HG02852 (cell line): ENCODE results near the gene ARHGAP40.
"Not testable (repeated sequence)": the region's sequence is repeated elsewhere in the genome, so short reads cannot be mapped to it uniquely, and the experiment has no call there.

Source experiments
- ATAC-seq: cut with Tn5 transposase; IDR thresholded peaks from one replicate; pipeline ENCODE4 v1.9.1; 2021; ENCODE audit warnings: mild to moderate bottlenecking, moderate library complexity; ENCODE audit not compliant: unreplicated experiment

Gene ARHGAP40

DNA sequence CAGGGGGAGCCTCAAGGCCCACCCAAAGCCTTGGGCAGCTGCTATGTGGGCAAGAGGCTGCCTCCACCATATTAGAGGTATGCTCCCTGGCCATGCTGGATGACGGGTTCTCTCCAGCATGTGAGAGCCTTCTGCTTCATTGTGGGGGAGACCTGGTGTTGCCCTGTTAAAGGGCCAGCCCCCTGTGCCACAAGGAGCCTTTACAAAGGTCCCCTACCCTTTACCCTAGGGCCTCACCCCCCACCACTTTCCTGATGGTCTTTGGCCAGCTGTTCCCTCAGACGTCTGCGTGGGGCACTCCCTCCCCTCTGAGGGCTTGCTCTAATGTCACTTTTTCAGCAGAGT, 15.5 kb upstream of the ARHGAP40 start:
- no peak for ATAC-seq

GRCh38 chr20:38588303-38588702, 13.3 kb upstream of the ARHGAP40 start:
- ATAC-seq = no peak

DNA sequence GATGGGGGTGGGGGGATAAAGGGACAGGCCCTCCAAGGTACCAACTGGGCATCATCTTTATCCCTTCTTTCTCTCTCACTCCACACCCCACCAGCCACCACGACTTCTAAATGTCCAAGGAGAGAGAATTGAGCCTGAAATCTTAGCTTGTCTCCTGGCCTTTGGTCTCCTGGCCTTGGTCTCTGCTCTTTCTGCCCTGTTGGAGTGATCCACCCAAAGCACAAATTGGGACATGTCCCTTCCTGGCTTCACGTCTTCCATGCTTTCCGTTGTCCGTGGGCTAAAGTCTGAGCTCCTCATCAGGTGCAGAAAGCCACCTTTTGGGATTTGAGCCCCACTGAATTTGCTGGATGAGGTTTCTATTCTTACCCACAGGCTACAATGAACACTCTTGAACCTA, 12.3 kb upstream of the ARHGAP40 start:
- ATAC-seq = no peak

GRCh38 chr20:38589967-38590675, 11.5 kb upstream of the ARHGAP40 start:
- no peak for ATAC-seq

- no peak for ATAC-seq
Observed at GRCh38 chr20:38590676-38591473, 10.7 kb upstream of the ARHGAP40 start.

DNA sequence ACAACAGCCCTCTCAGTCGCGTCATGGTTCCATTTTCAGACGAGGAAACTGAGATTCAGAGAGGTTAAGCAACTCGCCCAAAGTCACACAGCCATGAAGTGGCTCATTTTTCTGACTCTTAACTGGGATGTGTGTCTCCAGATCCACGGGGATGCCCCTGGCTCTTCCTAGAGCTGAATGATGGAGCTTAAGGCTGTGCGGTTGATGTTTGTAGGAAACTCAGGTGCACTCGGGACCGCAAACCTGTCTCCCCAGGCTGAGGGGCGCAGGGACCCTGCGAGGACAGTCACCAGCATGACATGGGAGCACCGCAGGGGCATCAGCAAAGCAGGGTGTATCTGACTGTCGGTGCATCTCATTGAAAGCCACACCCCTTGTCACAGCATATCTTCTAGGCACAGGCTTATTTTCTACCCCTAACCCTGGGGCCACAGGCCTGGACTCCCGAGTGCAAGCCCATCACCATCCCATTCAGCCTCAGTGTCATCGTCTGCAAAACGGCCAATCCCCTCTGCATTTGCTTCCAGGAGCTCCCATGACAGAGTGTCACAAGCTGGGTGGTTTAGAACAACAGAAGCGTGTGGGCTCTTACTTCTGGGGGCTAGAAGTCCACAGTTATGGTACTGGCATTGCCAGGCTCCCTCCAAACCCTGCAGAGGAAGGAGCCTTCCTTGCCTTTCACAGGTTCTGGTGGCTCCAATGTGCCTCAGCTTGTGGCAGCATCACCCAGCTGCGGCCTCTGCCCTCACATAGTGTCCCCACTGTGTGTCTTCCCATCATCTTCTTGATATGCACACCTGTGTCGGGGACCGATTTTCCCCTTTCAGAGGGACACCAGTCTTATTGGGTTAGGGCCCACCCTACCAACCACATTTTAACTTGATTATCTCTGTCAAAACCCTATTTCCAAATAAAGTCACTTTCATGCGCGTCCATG, 9.9 kb upstream of the ARHGAP40 start:
- ATAC-seq = no peak

- not testable (repeated sequence) for ATAC-seq
Observed at GRCh38 chr20:38592411-38592790, 9.2 kb upstream of the ARHGAP40 start.

DNA sequence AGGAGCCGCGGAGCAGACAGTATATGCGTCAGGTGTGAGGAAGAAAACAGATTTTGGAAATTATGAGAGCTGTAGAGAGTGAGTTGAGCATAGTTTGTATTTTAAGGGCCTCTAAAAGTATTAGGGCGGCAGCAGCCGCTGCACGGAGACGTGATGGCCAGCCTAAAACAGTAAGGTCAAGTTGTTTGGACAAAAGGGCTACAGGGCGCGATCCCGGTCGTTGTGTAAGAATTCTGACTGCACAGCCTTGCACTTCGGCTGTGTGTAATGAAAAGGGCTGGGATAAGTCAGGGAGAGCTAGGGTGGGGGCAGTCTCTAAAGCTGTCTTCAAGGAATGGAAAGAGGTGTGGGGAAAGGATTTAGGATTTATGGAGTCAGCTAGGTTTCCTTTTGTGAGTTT, 7.3 kb upstream of the ARHGAP40 start:
- not testable (repeated sequence) for ATAC-seq

DNA sequence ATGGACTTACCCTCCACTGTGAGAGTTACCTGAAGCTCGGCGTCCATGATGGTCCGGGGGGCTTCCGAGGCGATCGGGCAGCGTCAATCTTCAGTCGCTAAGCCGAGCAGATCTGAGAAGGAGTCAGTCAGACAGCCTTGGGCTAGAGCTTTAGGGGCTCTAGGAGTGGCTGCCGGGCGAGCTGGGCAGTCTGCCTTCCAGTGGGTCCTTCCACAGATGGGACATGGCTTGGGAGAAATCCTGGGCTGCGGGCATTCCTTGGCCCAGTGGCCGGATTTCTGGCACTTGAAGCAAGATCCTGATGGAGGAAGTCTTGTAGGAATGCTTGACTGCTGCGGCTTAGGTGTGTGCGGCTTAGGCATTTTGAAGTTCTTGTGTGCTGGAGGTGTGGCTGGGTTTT, 5.7 kb upstream of the ARHGAP40 start:
- ATAC-seq = not testable (repeated sequence)

DNA sequence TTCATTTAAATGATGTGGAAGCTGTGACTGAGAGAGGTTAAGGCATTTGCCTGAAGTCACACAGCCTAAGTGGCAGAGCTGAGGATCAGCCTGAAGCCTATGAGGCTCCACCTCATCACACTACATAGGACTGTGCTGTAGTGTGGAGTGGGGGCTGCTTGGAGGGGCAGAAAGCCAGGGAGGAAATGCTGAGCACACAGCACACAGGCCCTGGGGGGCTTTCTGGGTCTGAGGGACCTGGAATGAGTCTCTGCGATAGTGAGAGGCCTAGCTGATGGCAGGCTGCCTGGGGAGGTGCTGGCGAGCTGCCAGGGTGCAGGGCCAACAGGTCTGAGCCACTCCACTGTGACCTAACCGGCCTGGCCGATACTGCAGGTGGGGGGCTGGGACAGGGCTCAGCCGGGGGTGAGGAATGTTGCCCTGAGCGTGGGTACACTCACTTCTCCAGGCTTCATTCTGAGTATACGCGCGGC, 2.2 kb upstream of the ARHGAP40 start:
- no peak for ATAC-seq

- no peak for ATAC-seq
Observed at GRCh38 chr20:38600057-38600456, 1.6 kb upstream of the ARHGAP40 start.

DNA sequence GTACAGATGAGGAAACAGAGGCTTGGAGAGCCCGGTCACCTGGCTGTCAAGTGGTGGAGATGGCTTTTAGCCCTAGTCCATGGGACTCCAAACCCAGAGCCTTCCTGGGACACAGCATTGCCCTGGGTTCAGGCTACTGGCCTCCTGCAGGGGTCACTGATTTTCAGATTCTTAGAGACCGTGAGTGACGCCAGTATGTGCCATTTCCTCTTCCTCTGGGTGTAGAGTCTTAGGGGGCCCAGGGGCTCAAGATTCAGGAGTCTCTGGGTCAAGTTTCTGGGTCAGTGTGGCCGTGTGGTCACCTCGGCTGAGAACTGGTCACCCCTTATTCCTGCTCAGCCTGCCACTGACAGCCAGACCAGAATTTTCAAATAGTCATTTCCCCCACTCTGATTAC, 574 bp downstream of the ARHGAP40 start:
- ATAC-seq = no peak

DNA sequence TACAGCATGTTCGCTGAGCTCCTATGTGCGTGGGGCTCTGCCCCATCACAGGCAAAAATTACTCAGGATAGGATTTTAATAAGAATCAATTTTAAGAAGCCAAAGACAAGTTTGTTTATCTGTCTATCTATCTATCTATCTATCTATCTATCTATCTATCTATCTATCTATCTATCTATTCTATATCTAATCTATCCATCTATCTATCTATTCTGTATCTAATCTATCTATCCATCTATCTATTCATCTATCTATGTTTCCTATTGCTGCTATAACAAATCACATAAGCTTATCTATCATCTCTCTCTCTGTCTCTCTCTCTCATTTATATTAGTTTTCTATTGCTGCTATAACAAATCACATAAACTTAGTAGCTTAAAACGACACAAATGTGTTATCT, 1.7 kb downstream of the ARHGAP40 start:
- no peak for ATAC-seq

GRCh38 chr20:38604873-38605303, 3.3 kb downstream of the ARHGAP40 start:
- no peak for ATAC-seq

GRCh38 chr20:38607351-38607750, 5.7 kb downstream of the ARHGAP40 start:
- no peak for ATAC-seq

DNA sequence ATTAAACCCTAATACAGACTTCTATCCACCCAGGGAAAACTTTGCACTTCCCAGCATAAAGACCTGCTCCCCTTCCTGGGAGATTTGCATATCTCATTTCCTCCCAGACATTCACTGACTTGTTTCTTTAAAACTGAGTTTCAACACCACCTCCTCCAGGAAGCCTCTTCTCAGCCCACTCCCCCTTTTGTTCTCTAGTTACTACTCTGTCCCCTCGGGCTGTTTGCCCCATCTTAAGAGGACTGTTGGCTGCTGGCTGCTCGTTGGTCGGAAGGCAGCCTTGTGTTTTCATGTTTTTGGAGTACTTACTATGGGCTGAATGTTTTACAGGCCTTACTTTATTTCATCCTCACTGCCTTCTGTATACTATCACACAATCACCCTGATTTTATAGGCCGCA, 6.6 kb downstream of the ARHGAP40 start:
- ATAC-seq = no peak

GRCh38 chr20:38609815-38610214, 8.2 kb downstream of the ARHGAP40 start:
- no peak for ATAC-seq

DNA sequence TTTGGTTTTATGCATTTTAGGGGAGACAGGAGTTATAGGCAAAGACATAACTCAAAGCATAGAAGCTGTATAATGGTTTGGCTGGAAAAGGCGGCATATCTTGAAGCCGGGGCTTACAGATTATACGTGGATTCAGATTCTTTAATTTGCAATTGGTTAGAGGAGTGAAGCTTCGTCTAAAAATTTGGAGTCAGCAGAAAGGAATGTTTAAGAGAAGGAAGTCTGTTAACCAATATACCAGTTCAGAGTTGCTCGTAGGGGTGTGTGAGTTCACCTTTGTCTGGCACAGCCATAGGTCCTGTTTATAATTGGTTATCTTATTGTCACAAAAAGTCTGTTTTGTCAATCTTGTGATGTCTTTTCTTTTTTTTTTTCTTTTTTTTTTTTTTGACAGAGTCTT, 8.9 kb downstream of the ARHGAP40 start:
- ATAC-seq = no peak

- no peak for ATAC-seq
Observed at GRCh38 chr20:38612751-38613515, 11.3 kb downstream of the ARHGAP40 start.

DNA sequence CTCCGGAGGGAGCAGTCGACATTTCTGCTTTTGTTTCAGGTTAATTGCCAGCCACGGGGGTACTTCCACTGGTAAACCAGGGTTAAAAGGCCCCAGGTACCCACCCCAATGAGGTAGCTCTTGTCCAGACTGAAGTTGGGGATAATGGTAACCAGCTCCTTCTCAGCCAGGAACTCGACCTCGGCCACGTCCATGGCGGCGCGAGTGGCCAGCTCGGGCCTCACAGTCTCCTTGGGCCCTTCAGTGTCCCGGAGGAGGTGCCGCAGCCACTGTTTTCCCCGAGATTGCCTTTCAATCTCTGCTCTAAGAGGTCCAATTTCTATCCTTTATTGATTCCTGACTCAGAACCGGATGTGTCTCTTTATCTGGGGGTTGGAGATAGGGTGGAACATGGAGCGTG, 13.7 kb downstream of the ARHGAP40 start:
- ATAC-seq = no peak

GRCh38 chr20:38616457-38616856, 14.8 kb downstream of the ARHGAP40 start:
- ATAC-seq = no peak
